GM19351 (cell line): ENCODE results near the gene CEP290.

Experiments
- ATAC-seq: cut with Tn5 transposase; IDR thresholded peaks from one replicate; pipeline ENCODE4 v1.9.1; 2021; ENCODE audit warnings: mild to moderate bottlenecking, moderate library complexity; ENCODE audit not compliant: unreplicated experiment

The CEP290 gene

GRCh38 chr12:88141774-88142609 is at the start of gene CEP290, which contains the start of gene TMTC3:
Gene CEP290 (minus strand): TSS chr12:88142088. CDS start chr12:88141307, 781 bp downstream.
Gene TMTC3 (plus strand): TSS chr12:88142307. CDS start chr12:88148316, 6,009 bp downstream.
- ATAC-seq: peak; percentile 91

GRCh38 chr12:88188180-88188579 is 46.3 kb upstream of the CEP290 start:
- ATAC-seq: no peak

- ATAC-seq: no peak
These were observed 45.7 kb upstream of the CEP290 start for GRCh38 chr12:88187571-88187970.

- peak; percentile 81 for ATAC-seq
These were observed 44.1 kb upstream of the CEP290 start for GRCh38 chr12:88185988-88186387.

- ATAC-seq: no peak
These were observed 43.4 kb upstream of the CEP290 start for GRCh38 chr12:88185279-88185678.

GRCh38 chr12:88184196-88184595 is 42.3 kb upstream of the CEP290 start:
- ATAC-seq: no peak

- ATAC-seq: no peak
These were observed 40.5 kb upstream of the CEP290 start for GRCh38 chr12:88182416-88182815.

- ATAC-seq: no peak
These were observed 40.0 kb upstream of the CEP290 start for GRCh38 chr12:88181881-88182280.

- ATAC-seq: no peak
These were observed 37.6 kb upstream of the CEP290 start for GRCh38 chr12:88179436-88180014.

GRCh38 chr12:88175544-88175943 is 33.7 kb upstream of the CEP290 start:
- ATAC-seq: no peak

- no peak for ATAC-seq
These were observed 31.0 kb upstream of the CEP290 start for GRCh38 chr12:88172844-88173407.

GRCh38 chr12:88167384-88167783 is 25.5 kb upstream of the CEP290 start:
- no peak for ATAC-seq

GRCh38 chr12:88166179-88166578 is 24.3 kb upstream of the CEP290 start:
- ATAC-seq: no peak

GRCh38 chr12:88163371-88163770 is 21.5 kb upstream of the CEP290 start:
- no peak for ATAC-seq

- ATAC-seq: no peak
These were observed 14.3 kb upstream of the CEP290 start for GRCh38 chr12:88156075-88156654.

- ATAC-seq: no peak
These were observed 12.1 kb upstream of the CEP290 start for GRCh38 chr12:88153959-88154358.

GRCh38 chr12:88150063-88150462 is 8.2 kb upstream of the CEP290 start:
- no peak for ATAC-seq

- ATAC-seq: no peak
These were observed 3.9 kb upstream of the CEP290 start for GRCh38 chr12:88145567-88146505.

GRCh38 chr12:88144546-88145468 is 2.9 kb upstream of the CEP290 start:
- no peak for ATAC-seq
